LNCAP (cell line): ENCODE data around the gene SNTG2.

Experiments used
- TF ChIP-seq, protein P1 (sequence below): fragments of 450-650 bp; IDR thresholded peaks from 2 replicates; pipeline ENCODE4 v1.5.1; 2017; ENCODE audit warnings: mild to moderate bottlenecking

Gene SNTG2

DNA sequence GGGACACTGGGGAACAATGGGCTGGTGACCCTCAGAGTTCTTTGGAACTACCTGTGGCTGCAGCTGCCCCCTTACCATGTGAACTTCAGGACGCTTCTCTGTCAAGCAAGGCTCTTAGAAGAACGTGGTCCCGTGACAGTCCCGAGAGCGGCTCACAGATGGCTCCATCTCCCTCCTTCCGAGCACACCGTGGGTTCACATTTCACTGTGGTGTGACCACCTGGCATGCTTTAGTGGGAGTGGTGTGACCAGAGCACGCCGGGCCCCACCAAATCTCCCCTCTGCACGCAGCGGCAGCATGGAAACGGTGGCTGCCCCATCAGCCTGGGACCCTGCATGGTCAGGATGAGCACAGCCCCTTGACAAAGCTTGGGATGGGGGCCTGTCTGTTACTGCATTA, 452.9 kb downstream of the SNTG2 start:
- TF ChIP-seq, protein P1, sequence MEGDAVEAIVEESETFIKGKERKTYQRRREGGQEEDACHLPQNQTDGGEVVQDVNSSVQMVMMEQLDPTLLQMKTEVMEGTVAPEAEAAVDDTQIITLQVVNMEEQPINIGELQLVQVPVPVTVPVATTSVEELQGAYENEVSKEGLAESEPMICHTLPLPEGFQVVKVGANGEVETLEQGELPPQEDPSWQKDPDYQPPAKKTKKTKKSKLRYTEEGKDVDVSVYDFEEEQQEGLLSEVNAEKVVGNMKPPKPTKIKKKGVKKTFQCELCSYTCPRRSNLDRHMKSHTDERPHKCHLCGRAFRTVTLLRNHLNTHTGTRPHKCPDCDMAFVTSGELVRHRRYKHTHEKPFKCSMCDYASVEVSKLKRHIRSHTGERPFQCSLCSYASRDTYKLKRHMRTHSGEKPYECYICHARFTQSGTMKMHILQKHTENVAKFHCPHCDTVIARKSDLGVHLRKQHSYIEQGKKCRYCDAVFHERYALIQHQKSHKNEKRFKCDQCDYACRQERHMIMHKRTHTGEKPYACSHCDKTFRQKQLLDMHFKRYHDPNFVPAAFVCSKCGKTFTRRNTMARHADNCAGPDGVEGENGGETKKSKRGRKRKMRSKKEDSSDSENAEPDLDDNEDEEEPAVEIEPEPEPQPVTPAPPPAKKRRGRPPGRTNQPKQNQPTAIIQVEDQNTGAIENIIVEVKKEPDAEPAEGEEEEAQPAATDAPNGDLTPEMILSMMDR = no peak

DNA sequence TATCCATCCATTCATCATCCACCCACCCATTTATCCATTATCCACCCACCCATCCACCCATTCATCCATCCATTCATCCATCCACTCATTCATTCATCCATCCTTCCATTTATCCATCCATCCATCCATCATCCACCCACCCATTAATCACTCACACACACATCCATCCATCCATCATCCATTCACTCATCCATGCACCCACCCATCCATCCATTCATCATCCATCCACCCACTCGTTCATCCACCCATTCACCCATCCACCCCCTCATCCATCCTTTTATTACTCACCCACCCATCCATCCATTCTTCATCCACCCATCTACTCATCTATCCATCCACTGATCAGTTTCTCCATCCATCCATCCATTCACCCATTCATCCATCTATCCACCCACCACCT, 454.5 kb downstream of the SNTG2 start:
- TF ChIP-seq, protein P1 = no peak

DNA sequence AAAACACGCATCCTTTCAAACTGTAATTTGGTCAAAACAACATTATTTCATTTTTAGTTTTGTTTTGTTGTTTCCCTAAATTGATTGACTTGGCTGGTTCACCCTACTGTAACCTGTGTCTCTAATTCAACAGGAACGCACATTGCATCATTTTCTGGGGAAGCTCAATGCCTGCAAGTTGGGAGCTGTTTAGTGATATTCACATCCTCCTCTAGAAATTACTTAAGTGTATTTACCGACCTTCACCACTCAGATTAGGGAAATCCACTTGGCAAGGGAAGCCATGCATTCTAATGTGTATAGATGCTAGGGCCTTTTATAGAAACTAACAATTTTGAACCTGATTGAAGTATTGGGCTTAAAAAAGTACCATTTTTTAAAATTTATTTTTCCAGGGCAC, 455.3 kb downstream of the SNTG2 start:
- TF ChIP-seq, protein P1 = no peak

DNA sequence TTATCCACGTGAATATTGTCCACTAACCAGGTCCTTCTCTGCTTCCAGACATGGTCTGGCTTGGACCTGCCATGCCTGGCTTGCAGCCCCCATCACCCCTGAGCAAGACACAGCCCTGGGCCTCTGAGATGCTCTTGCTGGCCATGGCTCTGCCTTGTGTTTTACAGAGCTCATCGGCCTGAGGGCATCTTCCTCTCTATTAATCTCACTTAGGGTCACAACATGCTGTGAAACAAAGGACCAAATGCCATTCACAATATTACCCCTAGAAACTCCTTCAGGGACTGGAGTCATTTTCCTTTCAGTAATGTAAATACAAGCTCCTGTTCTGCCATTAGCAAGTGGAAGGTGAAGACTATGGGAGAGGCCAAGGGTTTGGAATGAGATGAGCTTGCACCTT, 455.8 kb downstream of the SNTG2 start:
- TF ChIP-seq, protein P1 = no peak

DNA sequence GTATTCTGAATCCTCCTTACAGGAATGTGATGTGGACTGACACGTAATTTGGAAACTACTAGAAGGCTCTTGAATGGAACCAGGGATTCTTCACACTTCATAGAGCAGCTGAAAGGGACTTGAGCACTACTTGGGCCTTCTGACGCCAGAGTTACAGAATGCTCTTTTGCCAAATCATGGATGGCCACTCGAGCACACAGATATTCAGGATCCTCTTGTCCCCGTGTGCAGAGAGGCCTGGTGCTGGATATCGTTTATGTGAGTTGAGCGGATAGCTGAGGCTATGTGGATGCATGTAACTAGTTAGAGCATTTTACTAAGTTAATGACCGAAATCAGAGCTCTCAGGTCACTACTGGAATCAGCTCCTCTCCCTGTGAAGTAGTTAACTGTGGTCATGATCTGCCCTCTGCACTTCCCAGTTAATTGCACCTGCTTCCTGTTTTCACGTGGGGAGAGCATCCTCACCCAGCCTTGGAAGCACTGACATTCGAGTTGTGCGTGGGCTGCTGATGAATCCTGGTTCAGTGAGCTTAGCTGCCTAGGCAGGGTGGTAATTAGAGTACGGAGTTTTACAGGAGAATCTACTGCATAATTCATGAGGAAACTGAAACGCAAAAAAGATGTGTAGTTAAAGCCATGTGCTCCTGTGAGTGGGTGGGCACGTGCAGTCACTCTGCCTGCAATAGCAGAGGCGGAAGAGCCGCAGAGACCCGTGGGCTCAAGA, 457.5 kb downstream of the SNTG2 start:
- TF ChIP-seq, protein P1 = no peak

DNA sequence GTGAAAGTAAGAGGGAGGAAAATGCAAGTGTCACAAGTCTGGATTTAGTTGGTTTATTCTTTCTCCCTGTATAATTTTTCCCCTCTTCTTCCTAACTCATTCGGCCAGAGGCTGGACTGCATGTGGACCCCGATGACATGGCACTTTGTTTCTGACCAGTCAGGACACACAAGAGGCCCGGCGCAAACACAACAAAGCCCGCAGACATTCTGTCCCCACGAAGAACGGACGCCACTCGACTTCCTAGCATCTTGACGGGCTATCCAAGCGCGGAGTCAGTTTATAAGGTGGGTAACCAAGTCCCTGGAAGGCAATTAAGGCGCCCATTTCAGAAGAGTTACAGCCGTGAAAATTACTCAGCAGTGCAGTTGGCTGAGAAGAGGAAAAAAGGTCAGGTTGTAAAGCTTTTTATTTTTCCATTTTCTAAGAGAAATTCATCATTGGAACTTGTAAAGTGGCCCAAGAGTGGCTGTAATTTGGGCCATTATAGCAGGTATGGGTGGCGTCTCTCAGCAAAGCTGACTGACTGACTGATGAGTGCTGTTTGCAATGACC, 462.6 kb downstream of the SNTG2 start, which contains the start of gene TPO:
TPO (plus strand) TSS at position 308 of the 555 bp plus-strand sequence. CDS start 946 bp downstream, outside the sequence.
- TF ChIP-seq, protein P1 = no peak

DNA sequence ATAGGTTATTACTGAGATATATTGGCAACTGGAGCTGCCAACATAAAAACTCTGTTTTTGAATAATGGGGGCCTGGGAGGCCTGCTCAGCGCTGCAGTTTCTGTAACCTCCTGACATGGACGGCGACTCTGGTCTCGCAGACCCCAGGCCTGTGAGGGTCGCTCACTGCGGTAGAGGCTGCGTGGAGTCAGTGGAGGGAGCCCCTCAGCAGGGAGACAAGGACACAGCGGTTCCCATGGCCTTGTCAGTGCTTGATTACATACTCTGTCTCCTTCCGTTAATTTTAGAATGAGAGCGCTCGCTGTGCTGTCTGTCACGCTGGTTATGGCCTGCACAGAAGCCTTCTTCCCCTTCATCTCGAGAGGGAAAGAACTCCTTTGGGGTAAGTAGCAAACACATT, 463.5 kb downstream of the SNTG2 start:
- TF ChIP-seq, protein P1 = no peak
